ENCODE data around the gene SYNJ2. TPM values are rescaled to one million over a fixed set of nuclear protein-coding genes. Genes with fewer than 3 reads are reported as not detected.

The SYNJ2 gene
- total RNA-seq, 4 donors from 2014 or later = 6.6 to 15.6 (median 9.8) TPM

GRCh38 chr6:158057213-158057987 lies 75.7 kb downstream of the SYNJ2 start:
- 44 to 46% methylated on average over 11 to 16 of the region's 21 CpGs for WGBS, 2 donors
- no peak for DNase-seq
- Histone ChIP-seq H3K4me1 (peaks cover 18 to 50% (median 38%) of the 10 kb centered on the region in 3 donors), H3K9me3 (no peaks in the 10 kb centered on the region), H3K36me3 (peaks cover 0 to 15% (median 0%) of the 10 kb centered on the region in 3 donors), H3K27me3 (no peaks in the 10 kb centered on the region), H3K4me3 (no peak overlapping the region), H3K27ac (peak overlapping the region; percentile 48 to 84 (median 76))
- TF ChIP-seq CTCF (IDR thresholded peaks at IDR 0.05) (no peak), POLR2A (IDR thresholded peaks at IDR 0.05) (no peak)
- intact Hi-C loops (cut with DNase I) = no loop called here

DNA sequence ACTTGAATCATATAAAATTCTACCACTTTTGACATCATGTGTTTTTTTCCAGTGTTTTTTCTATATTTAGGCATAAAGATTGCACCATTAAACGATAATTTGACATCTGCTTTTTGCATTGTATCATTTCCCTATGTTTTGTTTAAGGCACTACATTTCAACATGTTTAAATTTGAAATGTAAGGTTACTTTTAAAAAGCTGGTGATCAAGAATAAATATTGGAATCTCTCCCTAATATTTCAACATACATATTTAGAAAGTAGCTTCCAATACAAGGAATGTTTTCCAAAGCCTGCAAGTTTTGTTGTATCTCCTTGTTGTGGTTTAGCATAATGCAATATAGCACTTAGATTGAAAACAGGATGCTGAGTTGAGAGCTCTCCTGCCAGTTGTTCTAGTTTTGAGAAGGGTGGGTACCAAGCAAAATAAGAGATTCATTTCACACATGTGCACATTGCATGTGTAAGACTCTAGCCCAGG lies 76.5 kb downstream of the SYNJ2 start:
- H3K27me3 ChIP-seq = no peaks in the 10 kb centered on the region
- 27 to 28% methylated on average over 1 of the region's 1 CpG for WGBS, 2 donors
- intact Hi-C loops (cut with DNase I) = no loop called here
- H3K9me3 ChIP-seq = no peaks in the 10 kb centered on the region
- peaks cover 18 to 50% (median 38%) of the 10 kb centered on the region in 3 donors for H3K4me1 ChIP-seq
- H3K27ac ChIP-seq = peak overlapping the region in 2 of 4 donors; percentile 48 to 84
- H3K4me3 ChIP-seq = no peak overlapping the region
- no peak for TF ChIP-seq CTCF (IDR thresholded peaks at IDR 0.05)
- TF ChIP-seq POLR2A (IDR thresholded peaks at IDR 0.05) = no peak
- peaks cover 0 to 22% (median 0%) of the 10 kb centered on the region in 3 donors for H3K36me3 ChIP-seq
- no peak for DNase-seq

- H3K27me3 ChIP-seq = no peaks in the 10 kb centered on the region
- intact Hi-C loops (cut with DNase I) = no loop called here
- H3K4me1 ChIP-seq = peaks cover 18 to 50% (median 38%) of the 10 kb centered on the region in 3 donors
- no peak overlapping the region for H3K27ac ChIP-seq
- TF ChIP-seq POLR2A (IDR thresholded peaks at IDR 0.05) (no peak), CTCF (IDR thresholded peaks at IDR 0.05) (no peak)
- no peak for DNase-seq
- peaks cover 0 to 31% (median 0%) of the 10 kb centered on the region in 3 donors for H3K36me3 ChIP-seq
- no peaks in the 10 kb centered on the region for H3K9me3 ChIP-seq
- WGBS, 2 donors = 87 to 100% methylated on average over 4 to 10 of the region's 13 CpGs
- H3K4me3 ChIP-seq = no peak overlapping the region
Measured at GRCh38 chr6:158059108-158059507, 77.4 kb downstream of the SYNJ2 start.

GRCh38 chr6:158060455-158061360 lies 79.0 kb downstream of the SYNJ2 start:
- peaks cover 18 to 50% (median 38%) of the 10 kb centered on the region in 3 donors for H3K4me1 ChIP-seq
- TF ChIP-seq POLR2A (IDR thresholded peaks at IDR 0.05) = peak in 1 of 4 donors; percentile 24
- no peak for TF ChIP-seq CTCF (IDR thresholded peaks at IDR 0.05)
- H3K36me3 ChIP-seq = peaks cover 4 to 40% (median 4%) of the 10 kb centered on the region in 3 donors
- peak overlapping the region in 3 of 4 donors; percentile 6 to 24 (median 18) for H3K4me3 ChIP-seq
- H3K9me3 ChIP-seq = no peaks in the 10 kb centered on the region
- intact Hi-C loops (cut with DNase I) = loop anchor here (10.0 kb wide), 1 partner anchor 56 kb away; no protein-coding TSS in a partner anchor
- 10 to 46% methylated on average over 4 to 10 of the region's 11 CpGs for WGBS, 2 donors
- peak overlapping the region; percentile 80 to 92 (median 88) for H3K27ac ChIP-seq
- peak; percentile 13 for DNase-seq
- no peaks in the 10 kb centered on the region for H3K27me3 ChIP-seq
